HL-60 (cell line): ENCODE data around the gene PLCD4.

ENCODE experiments used
- DNase-seq, 2 experiments: peaks; one replicate each; pipeline ENCODE4 v3.0.0-alpha.2; 2010 to 2020; ENCODE audit warnings: low read depth in 1 of 2, low spot score in 1 of 2
- H3K27ac ChIP-seq: fragments of 250-450 bp; sonication (Bioruptor Pico); replicated peaks from 2 replicates; pipeline ENCODE4 v1.5.1; 2020; ENCODE audit warnings: mild to moderate bottlenecking, moderate library complexity
- H3K27me3 ChIP-seq: fragments of 250-450 bp; sonication (Bioruptor Pico); 2 replicates; pipeline ENCODE4 v1.5.1; 2021; ENCODE audit warnings: mild to moderate bottlenecking, moderate library complexity; ENCODE audit not compliant: insufficient read depth, poor library complexity, severe bottlenecking
- H3K4me3 ChIP-seq: replicated peaks from 2 replicates; pipeline ENCODE4 v1.5.1; 2011; ENCODE audit warnings: mild to moderate bottlenecking, control low read depth, low read length; ENCODE audit not compliant: insufficient read depth
- GABPA ChIP-seq: IDR thresholded peaks from 2 replicates; pipeline ENCODE4 v1.6.1; 2012; ENCODE audit warnings: low read depth
- POLR2AphosphoS5 ChIP-seq: IDR thresholded peaks from 2 replicates; pipeline ENCODE4 v1.6.1; 2012; ENCODE audit warnings: low read depth
- REST ChIP-seq: IDR thresholded peaks from 2 replicates; pipeline ENCODE4 v1.6.1; 2012; ENCODE audit warnings: low read depth; ENCODE audit not compliant: insufficient replicate concordance
- SPI1 ChIP-seq: IDR thresholded peaks from 2 replicates; pipeline ENCODE4 v1.6.1; 2012; ENCODE audit warnings: low read depth, mild to moderate bottlenecking, borderline replicate concordance
- TF ChIP-seq, protein P1 (sequence below): IDR thresholded peaks from one replicate; pipeline ENCODE4 v1.5.1; 2011; ENCODE audit warnings: low read length, control low read depth, inconsistent platforms; ENCODE audit not compliant: insufficient read depth

The PLCD4 gene

DNA sequence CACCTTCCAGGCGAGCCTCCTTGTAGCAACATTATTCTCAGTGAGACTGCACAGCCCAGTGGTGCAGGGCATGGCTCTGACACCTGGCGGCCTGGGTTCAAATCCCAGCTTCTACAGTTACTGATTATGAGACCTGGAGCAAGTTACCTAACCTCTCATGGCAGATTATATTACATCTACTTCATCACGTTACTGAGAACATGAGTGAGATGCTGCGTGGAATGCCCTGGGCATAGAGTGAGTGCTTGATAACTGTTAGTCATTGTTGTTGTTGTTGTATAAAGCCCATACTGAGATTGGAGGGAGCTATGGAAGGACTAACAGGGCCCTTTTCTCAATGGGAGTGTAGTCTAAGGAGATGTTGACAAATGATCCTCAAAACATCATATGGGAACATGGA lies 18.7 kb downstream of the PLCD4 start:
- no peak overlapping the region for H3K27ac ChIP-seq
- TF ChIP-seq REST (no peak), GABPA (no peak), POLR2AphosphoS5 (no peak), SPI1 (no peak)
- TF ChIP-seq, protein P1, sequence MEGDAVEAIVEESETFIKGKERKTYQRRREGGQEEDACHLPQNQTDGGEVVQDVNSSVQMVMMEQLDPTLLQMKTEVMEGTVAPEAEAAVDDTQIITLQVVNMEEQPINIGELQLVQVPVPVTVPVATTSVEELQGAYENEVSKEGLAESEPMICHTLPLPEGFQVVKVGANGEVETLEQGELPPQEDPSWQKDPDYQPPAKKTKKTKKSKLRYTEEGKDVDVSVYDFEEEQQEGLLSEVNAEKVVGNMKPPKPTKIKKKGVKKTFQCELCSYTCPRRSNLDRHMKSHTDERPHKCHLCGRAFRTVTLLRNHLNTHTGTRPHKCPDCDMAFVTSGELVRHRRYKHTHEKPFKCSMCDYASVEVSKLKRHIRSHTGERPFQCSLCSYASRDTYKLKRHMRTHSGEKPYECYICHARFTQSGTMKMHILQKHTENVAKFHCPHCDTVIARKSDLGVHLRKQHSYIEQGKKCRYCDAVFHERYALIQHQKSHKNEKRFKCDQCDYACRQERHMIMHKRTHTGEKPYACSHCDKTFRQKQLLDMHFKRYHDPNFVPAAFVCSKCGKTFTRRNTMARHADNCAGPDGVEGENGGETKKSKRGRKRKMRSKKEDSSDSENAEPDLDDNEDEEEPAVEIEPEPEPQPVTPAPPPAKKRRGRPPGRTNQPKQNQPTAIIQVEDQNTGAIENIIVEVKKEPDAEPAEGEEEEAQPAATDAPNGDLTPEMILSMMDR, result no peak
- H3K27me3 ChIP-seq, result no peaks in the 10 kb centered on the region
- no peak for DNase-seq
- H3K4me3 ChIP-seq, result no peak overlapping the region

DNA sequence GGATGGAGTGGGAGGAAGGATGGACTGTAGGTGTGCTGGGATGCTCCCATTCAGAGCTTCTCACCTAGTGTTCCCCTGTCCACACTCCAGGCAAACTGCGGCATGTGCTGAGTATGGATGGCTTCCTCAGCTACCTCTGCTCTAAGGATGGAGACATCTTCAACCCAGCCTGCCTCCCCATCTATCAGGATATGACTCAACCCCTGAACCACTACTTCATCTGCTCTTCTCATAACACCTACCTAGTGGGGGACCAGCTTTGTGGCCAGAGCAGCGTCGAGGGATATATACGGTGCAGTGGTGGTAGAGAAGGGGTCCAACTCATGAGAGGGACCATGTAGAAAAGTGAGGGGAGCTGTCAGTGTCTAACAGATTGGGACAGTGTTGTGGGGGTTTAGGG lies 20.2 kb downstream of the PLCD4 start:
- no peak for DNase-seq
- Histone ChIP-seq H3K27ac (no peak overlapping the region), H3K27me3 (no peaks in the 10 kb centered on the region), H3K4me3 (no peak overlapping the region)
- TF ChIP-seq GABPA (no peak), REST (no peak), POLR2AphosphoS5 (no peak), SPI1 (no peak)
- TF ChIP-seq, protein P1, result no peak

DNA sequence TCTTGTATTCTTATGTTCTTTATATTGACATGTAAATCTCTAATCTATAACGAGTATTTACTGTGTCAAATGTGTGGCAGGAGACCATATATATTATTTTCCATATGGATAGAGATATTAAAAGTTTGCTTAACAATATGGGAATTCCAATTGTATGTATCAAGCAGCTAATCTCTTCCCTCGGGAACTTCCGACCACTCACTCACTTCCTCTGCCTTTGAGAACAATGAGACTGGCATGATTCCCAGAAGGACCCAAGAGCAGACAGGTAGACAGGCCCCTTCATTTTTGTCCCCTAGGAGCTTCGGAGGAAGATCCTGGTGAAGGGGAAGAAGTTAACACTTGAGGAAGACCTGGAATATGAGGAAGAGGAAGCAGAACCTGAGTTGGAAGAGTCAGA lies 24.1 kb downstream of the PLCD4 start:
- Histone ChIP-seq H3K27me3 (no peaks in the 10 kb centered on the region), H3K27ac (no peak overlapping the region), H3K4me3 (no peak overlapping the region)
- no peak for DNase-seq
- TF ChIP-seq GABPA (no peak), SPI1 (no peak), REST (no peak), POLR2AphosphoS5 (no peak)
- TF ChIP-seq, protein P1, result no peak
